IMR-90 (cell line): ENCODE data around the gene RPL27A. TPM values are rescaled to one million over a fixed set of nuclear protein-coding genes. Genes with fewer than 3 reads are reported as not detected.

Experiments
- ATAC-seq: fragments of 200-7000 bp; cut with Tn5 transposase; 2 replicates; pipeline ENCODE4 v1.9.1; 2020; ENCODE audit warnings: low read depth, mild to moderate bottlenecking, moderate library complexity
- BruUV-seq: library from RNA; stranded (reverse); fragments of 400-500 nt; replicated peaks from 2 replicates; lab custom pipeline; 2021; lab: Mats Ljungman, UMichigan
- CTCF ChIA-PET: fragments of 300-600 bp; formaldehyde crosslinking; extraction: SDS; loops from one replicate; lab custom pipeline; 2021; ENCODE audit warnings: antibody characterized with exemption; lab: Yijun Ruan, JAX
- POLR2A ChIA-PET: fragments of 300-600 bp; sonication (Branson Sonifier 250); formaldehyde crosslinking; loops from one replicate; lab custom pipeline; 2022; ENCODE audit warnings: antibody characterized with exemption; ENCODE audit not compliant: unreplicated experiment; lab: Charles Lee
- DNase-seq: peaks from one replicate; pipeline ENCODE4 v3.0.0; 2013
- H2AFZ ChIP-seq: replicated peaks from 2 replicates; pipeline ENCODE3; 2013; ENCODE audit warnings: low read length, mild to moderate bottlenecking; ENCODE audit not compliant: poor library complexity
- H2AK5ac ChIP-seq: 2 replicates; pipeline ENCODE4 v1.6.1; 2013; ENCODE audit warnings: low read depth, low read length, inconsistent platforms
- H2AK9ac ChIP-seq: replicated peaks from 2 replicates; pipeline ENCODE3; 2013; ENCODE audit warnings: mild to moderate bottlenecking, low read depth, low read length, moderate library complexity; ENCODE audit not compliant: poor library complexity
- H2BK120ac ChIP-seq: 2 replicates; pipeline ENCODE4 v1.6.1; 2013; ENCODE audit warnings: low read depth, low read length, inconsistent platforms
- H2BK15ac ChIP-seq: 3 replicates; pipeline ENCODE4 v1.6.1; 2013; ENCODE audit warnings: low read depth, low read length, inconsistent platforms
- H2BK20ac ChIP-seq: 2 replicates; pipeline ENCODE4 v1.6.1; 2013; ENCODE audit warnings: low read depth, mild to moderate bottlenecking, inconsistent platforms, low read length, moderate library complexity
- H2BK5ac ChIP-seq: 2 replicates; pipeline ENCODE4 v1.6.1; 2013; ENCODE audit warnings: mild to moderate bottlenecking, low read depth, low read length, inconsistent platforms; ENCODE audit not compliant: poor library complexity, severe bottlenecking
- H3K14ac ChIP-seq: replicated peaks from 2 replicates; pipeline ENCODE4 v1.6.1; 2013; ENCODE audit warnings: low read depth, low read length, inconsistent platforms
- H3K18ac ChIP-seq: 2 replicates; pipeline ENCODE4 v1.6.1; 2013; ENCODE audit warnings: low read depth, low read length, control low read depth
- H3K23ac ChIP-seq: 2 replicates; pipeline ENCODE4 v1.6.1; 2013; ENCODE audit warnings: low read depth, low read length, inconsistent platforms
- H3K27ac ChIP-seq: 2 replicates; pipeline ENCODE4 v1.5.1; 2013; ENCODE audit warnings: mild to moderate bottlenecking, control low read depth, low read length; ENCODE audit not compliant: insufficient read depth
- H3K27me3 ChIP-seq: 2 replicates; pipeline ENCODE4 v1.6.1; 2013; ENCODE audit warnings: low read length; ENCODE audit not compliant: control insufficient read depth, insufficient read depth
- H3K36me3 ChIP-seq: 2 replicates; pipeline ENCODE4 v1.6.1; 2013; ENCODE audit warnings: low read length, mixed read lengths; ENCODE audit not compliant: control insufficient read depth, insufficient read depth
- H3K4ac ChIP-seq: 2 replicates; pipeline ENCODE4 v1.6.1; 2013; ENCODE audit warnings: low read depth, low read length, inconsistent platforms
- H3K4me1 ChIP-seq: 2 replicates; pipeline ENCODE4 v1.6.1; 2013; ENCODE audit warnings: low read length, mixed read lengths; ENCODE audit not compliant: control insufficient read depth, insufficient read depth
- H3K4me2 ChIP-seq: 2 replicates; pipeline ENCODE4 v1.6.1; 2013; ENCODE audit warnings: low read depth, mild to moderate bottlenecking, control low read depth, low read length, moderate library complexity
- H3K4me3 ChIP-seq: 2 replicates; pipeline ENCODE4 v1.5.1; 2013; ENCODE audit warnings: low read depth, mild to moderate bottlenecking, control low read depth, low read length, moderate library complexity; ENCODE audit not compliant: insufficient read depth
- H3K56ac ChIP-seq: 2 replicates; pipeline ENCODE4 v1.6.1; 2013; ENCODE audit warnings: low read length, inconsistent platforms; ENCODE audit not compliant: insufficient read depth; ENCODE audit errors: extremely low read depth
- H3K79me1 ChIP-seq, 2 experiments: 2 replicates each; pipeline ENCODE4 v1.6.1; 2013; ENCODE audit warnings: low read length in 2 of 2, inconsistent platforms in 1 of 2, low read depth in 1 of 2
- H3K9ac ChIP-seq: 2 replicates; pipeline ENCODE4 v1.6.1; 2013; ENCODE audit warnings: low read depth, low read length, control low read depth
- H3K9me1 ChIP-seq: 2 replicates; pipeline ENCODE4 v1.6.1; 2013; ENCODE audit warnings: low read length, inconsistent platforms; ENCODE audit not compliant: insufficient read depth
- H3K9me3 ChIP-seq: 2 replicates; pipeline ENCODE4 v1.6.1; 2013; ENCODE audit warnings: low read length; ENCODE audit not compliant: control insufficient read depth, insufficient read depth
- H4K20me1 ChIP-seq: 2 replicates; pipeline ENCODE4 v1.6.1; 2013; ENCODE audit warnings: low read length, inconsistent platforms; ENCODE audit not compliant: insufficient read depth
- H4K5ac ChIP-seq: 2 replicates; pipeline ENCODE4 v1.6.1; 2013; ENCODE audit warnings: mild to moderate bottlenecking, low read depth, low read length, control low read depth
- H4K8ac ChIP-seq, 2 experiments: 2 replicates each; pipeline ENCODE4 v1.6.1; 2013; ENCODE audit warnings: low read depth in 2 of 2, low read length in 2 of 2, control low read depth in 1 of 2, inconsistent platforms in 1 of 2
- H4K91ac ChIP-seq: 2 replicates; pipeline ENCODE4 v1.6.1; 2013; ENCODE audit warnings: low read depth, low read length, inconsistent platforms; ENCODE audit not compliant: insufficient read depth
- ELK1 ChIP-seq: fragments of 150-350 bp; IDR thresholded peaks from 2 replicates; pipeline ENCODE4 v1.6.1; 2016; ENCODE audit warnings: low read depth, mild to moderate bottlenecking, low read length, moderate library complexity, borderline replicate concordance
- WGBS, 2 experiments: methylation state at CpG; one replicate each; pipeline versions ENCODE4 v1.1.5 to v1.1.7; 2013; ENCODE audit warnings: missing lambda C conversion rate in 2 of 2; ENCODE audit not compliant: insufficient read length in 1 of 2; ENCODE audit errors: extremely low coverage in 2 of 2; 5-methylcytosine and 5-hydroxymethylcytosine counted together
- dilution Hi-C: fragments of 300-500 bp; cut with HindIII; formaldehyde crosslinking; loops from one replicate; pipeline ENCODE4 v1.14.3; 2018; ENCODE audit warnings: low sequenced_read_pairs; ENCODE audit not compliant: unreplicated experiment
- in situ Hi-C: fragments of 300-500 bp; cut with MboI; formaldehyde crosslinking; loops from 3 replicates; pipeline ENCODE4 v1.14.3; 2019; ENCODE audit warnings: low sequenced_read_pairs, inconsistent platforms, mixed read lengths
- intact Hi-C: fragments of 100-400 bp; cut with micrococcal nuclease; formaldehyde crosslinking; loops from 2 replicates; pipeline ENCODE4 v1.10.0; 2022
- polyA plus RNA-seq, 3 experiments: library from polyadenylated mRNA; depleted of rRNA; stranded (reverse); fragments of >200 nt; gene quantifications; 2 replicates each; pipeline ENCODE4 v1.2.3, GENCODE V29; 2012; ENCODE audit warnings: low replicate concordance in 1 of 3
- total RNA-seq: library from RNA; depleted of rRNA; stranded (reverse); fragments of >200 nt; gene quantifications from 2 replicates; pipeline ENCODE4 v1.2.3, GENCODE V29; 2012

RPL27A gene
- total and polyA plus RNA-seq, 2 of the 4 experiments (the other 2 are of a cell fraction) = 786 to 849 TPM

DNA sequence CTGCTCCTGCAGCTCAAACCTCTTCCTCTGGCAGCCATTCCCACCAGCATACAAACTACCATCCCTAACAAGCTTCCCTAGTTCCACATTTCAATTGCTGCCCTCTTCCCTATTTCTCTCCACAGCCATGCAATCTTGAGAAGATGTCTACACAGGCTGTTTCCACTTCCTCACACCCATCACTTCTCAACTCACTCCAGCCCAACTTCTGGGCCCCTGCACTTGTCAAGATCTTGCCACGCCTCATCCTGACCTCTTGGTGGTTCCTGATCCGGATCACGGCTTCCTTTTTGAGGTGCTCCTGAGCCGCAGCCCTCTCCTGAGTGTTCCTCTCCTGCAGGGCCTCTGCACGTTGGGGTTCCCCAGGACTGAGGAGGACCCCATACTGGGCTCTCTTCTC lies 22.6 kb downstream of the RPL27A start:
- no peak overlapping the region for H3K56ac ChIP-seq
- no peaks in the 10 kb centered on the region for H3K9me3 ChIP-seq
- in situ Hi-C loops = no loop called here
- H2AK9ac ChIP-seq = no peak overlapping the region
- no peaks in the 10 kb centered on the region for H4K20me1 ChIP-seq
- H3K23ac ChIP-seq = no peak overlapping the region
- H3K18ac ChIP-seq = no peak overlapping the region
- BruUV-seq = no TSS peak
- no peak overlapping the region for H4K8ac ChIP-seq
- no peak overlapping the region for H3K4ac ChIP-seq
- peaks cover 4% of the 10 kb centered on the region; the same call in 1 of the 2 replicates for H3K9me1 ChIP-seq
- dilution Hi-C loops = no loop called here
- peaks cover 72% of the 10 kb centered on the region for H3K36me3 ChIP-seq
- H2BK20ac ChIP-seq = no peak overlapping the region
- no peak overlapping the region for H3K27ac ChIP-seq
- H2BK120ac ChIP-seq = no peak overlapping the region
- H3K4me1 ChIP-seq = peaks cover 11% of the 10 kb centered on the region
- H2AFZ ChIP-seq = no peak overlapping the region
- ChIA-PET POLR2A (no interaction called here), CTCF (no interaction called here)
- no peak for TF ChIP-seq ELK1
- no peak overlapping the region for H2BK5ac ChIP-seq
- H3K4me2 ChIP-seq = no peak overlapping the region
- no peak overlapping the region for H4K91ac ChIP-seq
- intact Hi-C loops = no loop called here
- no peak for DNase-seq
- H4K5ac ChIP-seq = no peak overlapping the region
- no peak overlapping the region for H3K14ac ChIP-seq
- WGBS, 2 experiments = 86% methylated on average over 5 of the region's 5 CpGs; no CpG with 5 or more reads in 1 of the 2 experiments
- no peaks in the 10 kb centered on the region for H3K27me3 ChIP-seq
- no peak for ATAC-seq
- peaks cover 15 to 68% of the 10 kb centered on the region in 2 experiments; a peak in 3 of 4 replicates for H3K79me1 ChIP-seq
- no peak overlapping the region for H2BK15ac ChIP-seq
- no peak overlapping the region for H2AK5ac ChIP-seq
- no peak overlapping the region for H3K4me3 ChIP-seq
- no peak overlapping the region for H3K9ac ChIP-seq
